Chondrocyte (in vitro differentiated cells): ENCODE measurements around the gene DRC1. TPM values are rescaled to one million over a fixed set of nuclear protein-coding genes. Genes with fewer than 3 reads are reported as not detected.
"Not testable (repeated sequence)": the region's sequence is repeated elsewhere in the genome, so short reads cannot be mapped to it uniquely, and the experiment has no call there.

Source experiments
- DNase-seq: peaks from one replicate; pipeline ENCODE4 v3.0.0; 2021; ENCODE audit warnings: mixed read lengths, low spot score
- H3K27ac Mint-ChIP-seq: one replicate; pipeline ENCODE4 v1.8.0; 2021; ENCODE audit warnings: mild to moderate bottlenecking, moderate library complexity, mixed read lengths; ENCODE audit not compliant: unreplicated experiment
- H3K27me3 Mint-ChIP-seq: 2 replicates; pipeline ENCODE4 v1.8.0; 2021; ENCODE audit warnings: low read depth, mixed read lengths
- H3K36me3 Mint-ChIP-seq: 2 replicates; pipeline ENCODE4 v1.8.0; 2021; ENCODE audit warnings: low read depth, mixed read lengths
- H3K4me1 Mint-ChIP-seq: 2 replicates; pipeline ENCODE4 v1.8.0; 2021; ENCODE audit warnings: low read depth, mild to moderate bottlenecking, mixed read lengths
- H3K4me3 Mint-ChIP-seq: one replicate; pipeline ENCODE4 v1.8.0; 2021; ENCODE audit warnings: mild to moderate bottlenecking, moderate library complexity, mixed read lengths; ENCODE audit not compliant: unreplicated experiment
- H3K9me3 Mint-ChIP-seq: 2 replicates; pipeline ENCODE4 v1.8.0; 2021; ENCODE audit warnings: low read depth, mixed read lengths
- total RNA-seq: library from RNA; stranded (reverse); gene quantifications from 3 replicates; pipeline ENCODE4 v1.2.1, GENCODE V29; 2021
- TF ChIP-seq, protein P1 (sequence below): fragments of 200-600 bp; sonication (generic); IDR thresholded peaks from 2 replicates; pipeline ENCODE4 v1.5.0; 2021; ENCODE audit warnings: antibody characterized with exemption, mild to moderate bottlenecking, moderate library complexity

Gene DRC1
- total RNA-seq, 1 donor from 2014 or later = 0.17 TPM

DNA sequence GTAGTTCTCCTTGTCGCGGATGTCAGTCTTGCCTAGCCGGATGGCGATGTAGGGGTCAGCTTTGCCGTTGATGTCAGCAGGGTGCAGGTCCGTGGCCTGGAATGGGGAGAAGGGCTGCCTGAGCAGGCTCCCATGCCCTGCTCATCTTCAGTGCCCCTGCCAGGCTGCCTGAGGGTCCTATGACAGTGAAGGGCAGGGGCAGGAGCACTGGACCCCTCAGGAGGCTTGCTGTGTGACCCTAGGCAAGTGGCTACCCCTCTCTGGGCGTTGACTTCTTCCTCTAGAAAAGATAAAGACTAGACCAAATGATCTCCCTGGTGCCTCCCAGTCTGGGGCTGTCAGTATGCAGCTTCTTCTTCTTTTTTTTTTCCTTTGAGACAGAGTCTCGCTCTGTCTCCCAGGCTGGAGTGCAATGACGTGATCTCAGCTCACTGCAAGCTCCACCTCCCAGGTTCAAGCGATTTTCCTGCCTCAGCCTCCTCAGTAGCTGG lies 64.3 kb downstream of the DRC1 start:
- H3K9me3 Mint-ChIP-seq = peaks cover 5% of the 10 kb centered on the region
- DNase-seq = no peak
- TF ChIP-seq, protein P1, sequence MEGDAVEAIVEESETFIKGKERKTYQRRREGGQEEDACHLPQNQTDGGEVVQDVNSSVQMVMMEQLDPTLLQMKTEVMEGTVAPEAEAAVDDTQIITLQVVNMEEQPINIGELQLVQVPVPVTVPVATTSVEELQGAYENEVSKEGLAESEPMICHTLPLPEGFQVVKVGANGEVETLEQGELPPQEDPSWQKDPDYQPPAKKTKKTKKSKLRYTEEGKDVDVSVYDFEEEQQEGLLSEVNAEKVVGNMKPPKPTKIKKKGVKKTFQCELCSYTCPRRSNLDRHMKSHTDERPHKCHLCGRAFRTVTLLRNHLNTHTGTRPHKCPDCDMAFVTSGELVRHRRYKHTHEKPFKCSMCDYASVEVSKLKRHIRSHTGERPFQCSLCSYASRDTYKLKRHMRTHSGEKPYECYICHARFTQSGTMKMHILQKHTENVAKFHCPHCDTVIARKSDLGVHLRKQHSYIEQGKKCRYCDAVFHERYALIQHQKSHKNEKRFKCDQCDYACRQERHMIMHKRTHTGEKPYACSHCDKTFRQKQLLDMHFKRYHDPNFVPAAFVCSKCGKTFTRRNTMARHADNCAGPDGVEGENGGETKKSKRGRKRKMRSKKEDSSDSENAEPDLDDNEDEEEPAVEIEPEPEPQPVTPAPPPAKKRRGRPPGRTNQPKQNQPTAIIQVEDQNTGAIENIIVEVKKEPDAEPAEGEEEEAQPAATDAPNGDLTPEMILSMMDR = no peak
- no peaks in the 10 kb centered on the region for H3K27me3 Mint-ChIP-seq
- peaks cover 5% of the 10 kb centered on the region for H3K4me1 Mint-ChIP-seq
- H3K4me3 Mint-ChIP-seq = no peak overlapping the region
- H3K36me3 Mint-ChIP-seq = peaks cover 1% of the 10 kb centered on the region
- H3K27ac Mint-ChIP-seq = no peak overlapping the region

DNA sequence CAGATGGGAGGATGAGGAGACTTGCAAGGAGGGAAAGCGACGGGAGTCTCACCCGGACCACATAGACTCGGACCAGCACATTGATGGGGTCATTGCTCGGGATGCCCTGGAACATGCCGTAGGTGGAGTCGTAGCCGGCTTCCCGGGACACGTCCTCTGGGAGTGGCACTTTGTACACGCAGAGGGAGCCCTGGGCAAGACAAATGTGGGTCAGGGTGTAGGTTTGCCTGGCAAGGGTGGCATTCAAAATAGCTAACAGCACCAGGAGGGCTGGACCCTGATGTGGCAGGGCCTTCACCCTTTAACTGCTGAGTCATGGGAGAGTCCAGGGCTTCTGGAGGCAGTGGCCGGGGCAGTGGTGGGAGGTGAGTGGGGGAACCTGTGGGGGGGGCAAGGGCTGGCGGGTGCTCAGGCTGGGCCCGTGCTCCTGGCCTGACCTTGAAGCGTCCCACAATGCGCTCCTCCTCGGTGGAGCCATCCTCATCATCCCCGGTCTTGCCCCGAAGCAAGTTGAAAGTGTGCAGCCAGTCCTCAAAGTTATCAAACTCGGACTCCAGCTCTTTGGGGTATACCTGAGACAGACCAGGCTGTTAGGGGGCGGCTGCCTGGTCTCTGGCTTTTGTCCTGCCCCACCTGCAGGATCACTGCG lies 65.1 kb downstream of the DRC1 start:
- H3K27me3 Mint-ChIP-seq = no peaks in the 10 kb centered on the region
- H3K4me3 Mint-ChIP-seq = no peak overlapping the region
- H3K27ac Mint-ChIP-seq = no peak overlapping the region
- peaks cover 5% of the 10 kb centered on the region for H3K9me3 Mint-ChIP-seq
- H3K4me1 Mint-ChIP-seq = peaks cover 5% of the 10 kb centered on the region
- TF ChIP-seq, protein P1 = no peak
- peaks cover 1% of the 10 kb centered on the region for H3K36me3 Mint-ChIP-seq
- DNase-seq = peak; percentile 75

DNA sequence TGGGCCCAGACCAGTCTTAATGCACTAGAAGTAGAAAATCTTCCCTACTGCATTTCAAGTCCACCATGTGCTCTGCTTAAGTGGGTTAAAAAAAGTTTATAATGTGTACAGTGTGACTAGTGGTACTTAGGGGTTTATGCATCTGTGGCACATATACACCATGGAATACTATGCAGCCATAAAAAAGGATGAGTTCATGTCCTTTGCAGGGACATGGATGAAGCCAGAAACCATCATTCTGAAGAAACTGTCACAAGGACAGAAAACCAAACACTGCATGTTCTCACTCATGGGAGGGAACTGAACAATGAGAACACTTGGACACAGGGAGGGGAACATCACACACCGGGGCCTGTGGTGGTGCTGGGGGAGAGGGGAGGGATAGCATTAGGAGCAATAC lies 66.8 kb downstream of the DRC1 start:
- not testable (repeated sequence) for H3K9me3 Mint-ChIP-seq

DNA sequence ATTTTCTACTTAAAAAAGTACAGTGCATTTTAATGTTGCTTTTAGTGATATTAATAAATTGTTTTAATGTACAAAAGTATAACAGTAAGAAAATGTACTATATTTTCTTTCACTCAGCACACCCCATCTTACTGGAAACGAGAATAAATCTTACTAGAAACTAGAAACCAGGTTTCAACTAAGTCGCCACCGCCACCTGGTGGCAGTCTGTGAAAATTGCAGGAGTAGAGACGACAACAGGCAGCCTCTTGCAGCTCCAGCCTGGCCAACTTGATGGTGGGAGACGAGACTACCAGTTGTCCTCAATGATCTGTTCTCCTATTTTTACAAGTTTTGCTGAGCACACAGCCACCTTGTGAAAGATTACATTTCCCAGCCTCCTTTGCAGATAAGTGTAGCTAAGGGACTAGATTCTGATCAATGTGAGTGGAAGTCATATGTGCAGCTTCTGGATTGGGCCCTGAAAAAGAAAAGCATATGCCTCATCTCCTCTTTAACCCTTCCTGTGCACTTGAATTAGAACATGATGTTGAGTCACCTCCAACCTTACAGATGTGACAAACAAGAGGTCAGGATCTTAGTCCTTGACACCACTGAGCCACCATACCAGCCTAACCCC lies 67.5 kb downstream of the DRC1 start:
- H3K27me3 Mint-ChIP-seq = no peaks in the 10 kb centered on the region
- peaks cover 5% of the 10 kb centered on the region for H3K9me3 Mint-ChIP-seq
- H3K27ac Mint-ChIP-seq = no peak overlapping the region
- DNase-seq = no peak
- peaks cover 1% of the 10 kb centered on the region for H3K36me3 Mint-ChIP-seq
- H3K4me1 Mint-ChIP-seq = no peaks in the 10 kb centered on the region
- TF ChIP-seq, protein P1 = peak; percentile 81
- no peak overlapping the region for H3K4me3 Mint-ChIP-seq

More for the DNA sequence above, 66.8 kb downstream of the DRC1 start:
- H3K4me3 Mint-ChIP-seq, DNase-seq, H3K4me1 Mint-ChIP-seq, H3K36me3 Mint-ChIP-seq, H3K27ac Mint-ChIP-seq, H3K27me3 Mint-ChIP-seq: not testable (repeated sequence)

DNA sequence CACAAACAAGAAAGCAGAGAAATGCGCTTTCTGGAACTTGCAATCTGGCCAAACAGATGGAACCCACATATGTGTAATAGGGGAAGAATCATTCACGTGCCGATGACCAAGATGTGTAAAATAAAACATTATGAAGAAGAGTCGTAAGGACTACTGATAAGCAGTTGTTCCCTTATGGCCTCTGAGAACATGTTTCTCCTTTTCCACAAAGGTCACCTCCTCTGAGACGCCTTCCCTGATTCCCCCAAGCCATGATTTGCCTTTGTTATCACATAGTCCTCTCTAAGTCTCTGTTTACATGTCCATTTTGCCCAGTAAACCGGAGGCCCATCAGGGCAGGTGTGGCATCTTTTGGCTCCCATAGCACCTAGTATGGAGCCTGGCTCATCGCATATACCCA lies 68.2 kb downstream of the DRC1 start:
- no peaks in the 10 kb centered on the region for H3K4me1 Mint-ChIP-seq
- no peak overlapping the region for H3K4me3 Mint-ChIP-seq
- no peaks in the 10 kb centered on the region for H3K27me3 Mint-ChIP-seq
- H3K36me3 Mint-ChIP-seq = peaks cover 1% of the 10 kb centered on the region
- no peak overlapping the region for H3K27ac Mint-ChIP-seq
- DNase-seq = no peak
- TF ChIP-seq, protein P1 = no peak
- peaks cover 5% of the 10 kb centered on the region for H3K9me3 Mint-ChIP-seq
